Endothelial cell (in vitro differentiated cells): ENCODE measurements around the gene ERC2. TPM values are rescaled to one million over a fixed set of nuclear protein-coding genes. Genes with fewer than 3 reads are reported as not detected.

Source experiments
- DNase-seq: peaks from one replicate; pipeline ENCODE4 v3.0.0; 2021; ENCODE audit warnings: low spot score
- H3K27ac Mint-ChIP-seq: one replicate; pipeline ENCODE4 v1.8.0; 2021; ENCODE audit warnings: mixed read lengths, inconsistent platforms; ENCODE audit not compliant: unreplicated experiment
- H3K27me3 Mint-ChIP-seq: one replicate; pipeline ENCODE4 v1.8.0; 2021; ENCODE audit warnings: mild to moderate bottlenecking, moderate library complexity, mixed read lengths, inconsistent platforms; ENCODE audit not compliant: unreplicated experiment
- H3K36me3 Mint-ChIP-seq: one replicate; pipeline ENCODE4 v1.8.0; 2021; ENCODE audit warnings: mild to moderate bottlenecking, low read depth, mixed read lengths, inconsistent platforms; ENCODE audit not compliant: unreplicated experiment
- H3K4me1 Mint-ChIP-seq: one replicate; pipeline ENCODE4 v1.8.0; 2021; ENCODE audit warnings: mild to moderate bottlenecking, mixed read lengths, inconsistent platforms; ENCODE audit not compliant: unreplicated experiment
- H3K4me3 Mint-ChIP-seq: one replicate; pipeline ENCODE4 v1.8.0; 2021; ENCODE audit warnings: mild to moderate bottlenecking, mixed read lengths, inconsistent platforms; ENCODE audit not compliant: unreplicated experiment
- H3K9me3 Mint-ChIP-seq: one replicate; pipeline ENCODE4 v1.8.0; 2021; ENCODE audit warnings: mixed read lengths, inconsistent platforms; ENCODE audit not compliant: unreplicated experiment
- CTCF ChIP-seq: fragments of 200-600 bp; sonication (generic); IDR thresholded peaks from one replicate; pipeline ENCODE4 v1.5.0; 2021; ENCODE audit warnings: antibody characterized with exemption; ENCODE audit not compliant: unreplicated experiment
- total RNA-seq: library from RNA; stranded (reverse); fragmentation: NEBNext Ultra II Directional; extraction: Animal tissue kit (Norgen Biotek cat#: 25700); gene quantifications from one replicate; pipeline ENCODE4 v1.2.1, GENCODE V29; 2021; ENCODE audit not compliant: unreplicated experiment

Gene ERC2
- total RNA-seq, 1 donor from 2014 or later, result 20.5 TPM

DNA sequence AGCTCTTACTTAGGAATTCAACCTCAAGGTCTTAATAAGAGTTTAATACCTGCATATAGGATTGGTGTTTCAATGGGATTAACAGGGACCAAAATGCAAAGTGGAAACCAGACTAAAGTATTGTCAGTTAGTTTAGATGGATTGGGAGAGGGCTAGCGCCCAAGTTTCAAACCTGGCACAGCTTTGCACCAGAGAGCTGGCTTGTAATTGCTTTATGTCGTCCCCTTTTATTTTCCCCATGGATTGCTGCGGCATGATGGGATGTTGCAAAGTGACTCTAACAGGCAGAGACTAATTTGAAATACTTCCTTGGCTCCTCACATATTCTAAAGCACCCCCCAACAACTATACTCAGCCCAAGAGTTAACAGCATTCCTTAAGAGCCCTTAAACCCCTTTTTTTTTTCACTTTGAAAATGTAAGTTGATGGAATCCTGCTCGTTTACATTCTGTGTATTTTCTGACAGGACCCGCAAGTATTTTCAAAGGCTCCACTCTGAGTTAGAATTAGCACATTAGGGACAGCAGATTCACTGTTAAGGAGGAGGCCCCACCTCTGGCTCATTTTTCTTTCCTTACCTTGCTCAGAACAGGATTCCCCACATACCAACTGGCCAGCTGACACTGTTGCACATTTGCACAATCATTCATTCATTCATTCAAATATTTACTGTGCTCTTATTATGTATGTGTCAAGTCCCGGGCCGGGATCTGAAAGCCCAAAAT is 214.2 kb downstream of the ERC2 start:
- Mint-ChIP-seq H3K4me3 (no peak overlapping the region), H3K4me1 (no peaks in the 10 kb centered on the region), H3K27ac (no peak overlapping the region), H3K9me3 (no peaks in the 10 kb centered on the region), H3K27me3 (no peaks in the 10 kb centered on the region), H3K36me3 (no peaks in the 10 kb centered on the region)
- TF ChIP-seq CTCF, result no peak
- no peak for DNase-seq

GRCh38 chr3:56251343-56251945 is 216.8 kb downstream of the ERC2 start:
- H3K4me3 Mint-ChIP-seq, result no peak overlapping the region
- H3K4me1 Mint-ChIP-seq, result no peaks in the 10 kb centered on the region
- TF ChIP-seq CTCF, result peak; percentile 74
- no peaks in the 10 kb centered on the region for H3K9me3 Mint-ChIP-seq
- no peaks in the 10 kb centered on the region for H3K36me3 Mint-ChIP-seq
- no peak overlapping the region for H3K27ac Mint-ChIP-seq
- H3K27me3 Mint-ChIP-seq, result no peaks in the 10 kb centered on the region
- DNase-seq, result peak; percentile 50

DNA sequence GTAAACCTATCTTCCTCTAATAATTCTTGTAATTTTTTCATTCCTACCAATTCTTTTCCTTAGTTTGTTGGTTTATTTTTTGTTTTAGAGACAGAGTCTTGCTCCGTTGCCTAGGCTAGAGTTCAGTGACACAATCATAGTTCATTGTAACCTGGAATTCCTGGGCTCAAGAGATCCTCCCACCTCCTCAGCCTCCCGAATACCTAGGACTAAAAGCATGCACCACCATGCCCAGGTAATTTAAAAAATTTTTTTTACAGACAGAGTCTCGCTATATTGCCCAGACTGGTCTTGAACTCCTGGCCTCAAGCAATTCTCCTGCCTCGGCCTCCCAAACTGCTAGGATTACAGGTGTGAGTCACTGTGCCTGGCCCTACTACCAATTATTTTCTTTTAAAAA is 220.2 kb downstream of the ERC2 start:
- Mint-ChIP-seq H3K36me3 (no peaks in the 10 kb centered on the region), H3K4me1 (no peaks in the 10 kb centered on the region), H3K4me3 (no peak overlapping the region), H3K27ac (no peak overlapping the region), H3K27me3 (no peaks in the 10 kb centered on the region), H3K9me3 (no peaks in the 10 kb centered on the region)
- TF ChIP-seq CTCF, result no peak
- DNase-seq, result no peak

- no peak overlapping the region for H3K4me3 Mint-ChIP-seq
- H3K9me3 Mint-ChIP-seq, result no peaks in the 10 kb centered on the region
- no peaks in the 10 kb centered on the region for H3K27me3 Mint-ChIP-seq
- no peak for DNase-seq
- no peaks in the 10 kb centered on the region for H3K36me3 Mint-ChIP-seq
- H3K27ac Mint-ChIP-seq, result no peak overlapping the region
- TF ChIP-seq CTCF, result no peak
- H3K4me1 Mint-ChIP-seq, result no peaks in the 10 kb centered on the region
Measured at GRCh38 chr3:56238299-56238698, 230.0 kb downstream of the ERC2 start.

GRCh38 chr3:56233742-56234141 is 234.5 kb downstream of the ERC2 start:
- Mint-ChIP-seq H3K4me3 (no peak overlapping the region), H3K27ac (no peak overlapping the region), H3K27me3 (no peaks in the 10 kb centered on the region), H3K4me1 (no peaks in the 10 kb centered on the region), H3K36me3 (no peaks in the 10 kb centered on the region), H3K9me3 (no peaks in the 10 kb centered on the region)
- DNase-seq, result no peak
- no peak for TF ChIP-seq CTCF
